HepG2 (cell line): ENCODE data around the gene ATP11A. TPM values are rescaled to one million over a fixed set of nuclear protein-coding genes. Genes with fewer than 3 reads are reported as not detected.

Source experiments
- AGO2 ChIP-seq: fragments of 200-400 bp; formaldehyde crosslinking; optimal IDR thresholded peaks from 2 replicates; pipeline ENCODE3; 2017; ENCODE audit warnings: mild to moderate bottlenecking, low read depth, low read length, moderate library complexity
- ERF ChIP-seq: IDR thresholded peaks from 2 replicates; pipeline ENCODE4 v1.6.1; 2018; ENCODE audit warnings: missing biosample characterization, missing genetic modification reagents
- ETV5 ChIP-seq: IDR thresholded peaks from 2 replicates; pipeline ENCODE4 v1.6.1; 2018; ENCODE audit warnings: missing biosample characterization, missing genetic modification reagents, inconsistent platforms, borderline replicate concordance
- GATAD2A ChIP-seq: IDR thresholded peaks from 2 replicates; pipeline ENCODE4 v1.6.1; 2016
- GLI4 ChIP-seq: sonication (generic); formaldehyde crosslinking; IDR thresholded peaks from 2 replicates; pipeline ENCODE4 v1.5.1; 2020; ENCODE audit warnings: missing genetic modification reagents, mild to moderate bottlenecking, moderate library complexity, borderline replicate concordance
- MLLT10 ChIP-seq: sonication (generic); formaldehyde crosslinking; IDR thresholded peaks from 2 replicates; pipeline ENCODE4 v1.4.0; 2020; ENCODE audit warnings: missing genetic modification reagents
- PBX2 ChIP-seq: IDR thresholded peaks from 2 replicates; pipeline ENCODE4 v1.6.1; 2016; ENCODE audit warnings: control low read depth
- PHF21A ChIP-seq: sonication (generic); formaldehyde crosslinking; IDR thresholded peaks from 2 replicates; pipeline ENCODE4 v1.5.0; 2020; ENCODE audit warnings: mild to moderate bottlenecking, missing genetic modification reagents
- PHF5A ChIP-seq: IDR thresholded peaks from one replicate; pipeline ENCODE4 v1.6.1; 2018; ENCODE audit warnings: low read depth, missing genetic modification reagents; ENCODE audit not compliant: unreplicated experiment
- RCOR2 ChIP-seq: IDR thresholded peaks from 2 replicates; pipeline ENCODE4 v1.6.1; 2016; ENCODE audit warnings: missing biosample characterization, missing genetic modification reagents
- RFXAP ChIP-seq: sonication (generic); formaldehyde crosslinking; IDR thresholded peaks from 2 replicates; pipeline ENCODE4 v1.4.0; 2020; ENCODE audit warnings: missing genetic modification reagents, borderline replicate concordance
- RORA ChIP-seq: sonication (generic); formaldehyde crosslinking; IDR thresholded peaks from 2 replicates; pipeline ENCODE4 v1.5.0; 2020; ENCODE audit warnings: mild to moderate bottlenecking, missing genetic modification reagents, moderate library complexity
- RXRA ChIP-seq: sonication (generic); formaldehyde crosslinking; IDR thresholded peaks from 2 replicates; pipeline ENCODE4 v1.5.1; 2020; ENCODE audit warnings: missing genetic modification reagents
- RXRB ChIP-seq: IDR thresholded peaks from 2 replicates; pipeline ENCODE4 v1.6.1; 2016; ENCODE audit warnings: borderline replicate concordance, missing genetic modification reagents, missing compliant biosample characterization
- SNRNP70 ChIP-seq: fragments of 200-400 bp; formaldehyde crosslinking; IDR thresholded peaks from 2 replicates; pipeline ENCODE4 v1.6.1; 2017; ENCODE audit warnings: mild to moderate bottlenecking, low read depth, low read length, moderate library complexity
- SOX5 ChIP-seq: IDR thresholded peaks from 2 replicates; pipeline ENCODE4 v1.6.1; 2016; ENCODE audit warnings: borderline replicate concordance
- SP5 ChIP-seq: IDR thresholded peaks from 2 replicates; pipeline ENCODE4 v1.6.1; 2016; ENCODE audit warnings: low read depth, borderline replicate concordance
- SRSF4 ChIP-seq: fragments of 200-400 bp; formaldehyde crosslinking; IDR thresholded peaks from one replicate; pipeline ENCODE4 v1.6.1; 2018; ENCODE audit warnings: mild to moderate bottlenecking, low read depth, low read length, moderate library complexity; ENCODE audit not compliant: poor library complexity, severe bottlenecking
- TFAP4 ChIP-seq: sonication (generic); IDR thresholded peaks from 2 replicates; pipeline ENCODE4 v1.6.1; 2016; ENCODE audit warnings: low read depth, borderline replicate concordance
- ZBTB42 ChIP-seq: sonication (generic); formaldehyde crosslinking; IDR thresholded peaks from 2 replicates; pipeline ENCODE4 v1.5.0; 2020; ENCODE audit warnings: mild to moderate bottlenecking, missing genetic modification reagents
- ZFP37 ChIP-seq: sonication (generic); formaldehyde crosslinking; IDR thresholded peaks from 2 replicates; pipeline ENCODE4 v1.4.0; 2020; ENCODE audit warnings: missing genetic modification reagents, borderline replicate concordance
- ZFP82 ChIP-seq: sonication (generic); formaldehyde crosslinking; IDR thresholded peaks from 2 replicates; pipeline ENCODE4 v1.5.1; 2020; ENCODE audit warnings: mild to moderate bottlenecking, missing genetic modification reagents, borderline replicate concordance
- ZMYM3 ChIP-seq: sonication (generic); formaldehyde crosslinking; IDR thresholded peaks from 2 replicates; pipeline ENCODE4 v1.5.1; 2020; ENCODE audit warnings: mild to moderate bottlenecking, missing genetic modification reagents
- ZNF34 ChIP-seq: sonication (generic); formaldehyde crosslinking; IDR thresholded peaks from 2 replicates; pipeline ENCODE4 v1.4.0; 2020; ENCODE audit warnings: mild to moderate bottlenecking, missing genetic modification reagents, borderline replicate concordance
- ZNF512 ChIP-seq: sonication (generic); formaldehyde crosslinking; IDR thresholded peaks from 2 replicates; pipeline ENCODE4 v1.4.0; 2020; ENCODE audit warnings: mild to moderate bottlenecking, missing genetic modification reagents
- ZNF644 ChIP-seq: IDR thresholded peaks from 2 replicates; pipeline ENCODE4 v1.6.1; 2016; ENCODE audit warnings: low read depth
- ZNF7 ChIP-seq: IDR thresholded peaks from 2 replicates; pipeline ENCODE4 v1.6.1; 2016; ENCODE audit warnings: missing biosample characterization, missing genetic modification reagents
- polyA plus RNA-seq, 8 experiments: library from polyadenylated mRNA; depleted of rRNA in 3 of 8; stranded (reverse) in 7 of 8; unstranded in 1 of 8; fragments of >200 nt; fragmentation: Illumina TruSeq in 4 of 8; extraction: Trizol in 4 of 8; gene quantifications; 2 replicates each; pipeline versions ENCODE4 v1.2.1 to v1.2.3, GENCODE V29; 2011 to 2016; ENCODE audit warnings: low read depth in 4 of 8, missing spikeins in 1 of 8, mixed read lengths in 1 of 8; ENCODE audit not compliant: insufficient read depth in 1 of 8
- total RNA-seq, 5 experiments: library from RNA; depleted of rRNA; stranded (reverse); fragments of >200 nt; fragmentation: Illumina TruSeq; extraction: Trizol; gene quantifications; 2 replicates each; pipeline ENCODE4 v1.2.3, GENCODE V29; 2016; ENCODE audit warnings: low read depth in 1 of 5
- TF ChIP-seq, protein P1 (sequence below): IDR thresholded peaks from 2 replicates; pipeline ENCODE4 v1.6.1; 2016; ENCODE audit warnings: low read depth

Gene ATP11A
- total and polyA plus RNA-seq, 2 of the 13 experiments (the other 11 are each of a cell fraction or from before 2014, with no cell fraction given): 18.4 to 20.1 TPM

DNA sequence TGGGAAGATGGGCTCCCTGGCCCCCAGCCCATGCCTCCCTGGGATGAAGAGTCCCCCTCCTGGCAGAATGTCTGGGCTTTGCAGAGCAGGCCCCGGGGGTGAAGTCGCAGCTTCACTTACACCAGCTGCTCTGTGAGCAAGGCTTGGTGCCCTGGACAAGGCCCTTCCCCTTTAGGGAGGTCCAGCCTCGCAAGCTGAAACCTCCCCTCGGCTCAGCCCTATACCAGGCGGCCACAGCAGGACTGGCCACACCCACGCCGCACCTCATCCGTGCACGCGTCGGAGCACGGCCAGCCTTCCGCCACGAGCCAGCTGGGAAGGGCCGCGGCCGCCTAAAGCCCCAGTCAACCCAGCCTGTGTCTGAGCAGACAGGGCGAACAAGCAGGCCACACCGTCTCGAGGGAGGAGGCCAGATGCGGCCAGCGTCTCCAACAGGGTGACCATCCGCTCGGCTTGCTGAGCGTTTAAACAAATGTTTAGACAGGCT lies 196.0 kb downstream of the ATP11A start (continued):
- TF ChIP-seq, protein P1, sequence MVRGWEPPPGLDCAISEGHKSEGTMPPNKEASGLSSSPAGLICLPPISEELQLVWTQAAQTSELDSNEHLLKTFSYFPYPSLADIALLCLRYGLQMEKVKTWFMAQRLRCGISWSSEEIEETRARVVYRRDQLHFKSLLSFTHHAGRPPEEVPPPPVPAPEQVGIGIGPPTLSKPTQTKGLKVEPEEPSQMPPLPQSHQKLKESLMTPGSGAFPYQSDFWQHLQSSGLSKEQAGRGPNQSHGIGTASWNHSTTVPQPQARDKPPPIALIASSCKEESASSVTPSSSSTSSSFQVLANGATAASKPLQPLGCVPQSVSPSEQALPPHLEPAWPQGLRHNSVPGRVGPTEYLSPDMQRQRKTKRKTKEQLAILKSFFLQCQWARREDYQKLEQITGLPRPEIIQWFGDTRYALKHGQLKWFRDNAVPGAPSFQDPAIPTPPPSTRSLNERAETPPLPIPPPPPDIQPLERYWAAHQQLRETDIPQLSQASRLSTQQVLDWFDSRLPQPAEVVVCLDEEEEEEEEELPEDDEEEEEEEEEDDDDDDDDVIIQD: no peak
- no peak for TF ChIP-seq ZFP37
- TF ChIP-seq SP5 (CRISPR knock-in tag): peak; percentile 44; the same call in 1 of the 2 replicates
- TF ChIP-seq TFAP4: peak; percentile 74; the same call in 1 of the 2 replicates
- TF ChIP-seq RCOR2 (CRISPR knock-in tag): no peak
- no peak for TF ChIP-seq MLLT10
- TF ChIP-seq GLI4 (CRISPR knock-in tag): 0 out of 2 replicates have a peak, but pooled peaks have one; percentile 34
- TF ChIP-seq SRSF4: no peak
- TF ChIP-seq ZFP82 (CRISPR knock-in tag): no peak
- TF ChIP-seq AGO2: peak; percentile 99
- TF ChIP-seq ZNF7 (CRISPR knock-in tag): no peak
- no peak for TF ChIP-seq ZNF512 (CRISPR knock-in tag)
- 0 out of 2 replicates have a peak, but pooled peaks have one; percentile 23 for TF ChIP-seq ZMYM3 (CRISPR knock-in tag)
- TF ChIP-seq PHF5A: no peak
- TF ChIP-seq ZNF34 (CRISPR knock-in tag): no peak
- peak; percentile 30; the same call in 1 of the 2 replicates for TF ChIP-seq GATAD2A (CRISPR knock-in tag)
- peak; percentile 36 for TF ChIP-seq SOX5 (CRISPR knock-in tag)
- peak; percentile 37 for TF ChIP-seq RXRA (CRISPR knock-in tag)
- TF ChIP-seq ZNF644 (CRISPR knock-in tag): no peak
- peak; percentile 39; the same call in 1 of the 2 replicates for TF ChIP-seq ERF (CRISPR knock-in tag)
- TF ChIP-seq RORA (CRISPR knock-in tag): no peak
- peak; percentile 53; the same call in 1 of the 2 replicates for TF ChIP-seq RFXAP (CRISPR knock-in tag)
- TF ChIP-seq RXRB (CRISPR knock-in tag): peak; percentile 19; the same call in 1 of the 2 replicates
- TF ChIP-seq ETV5 (CRISPR knock-in tag): peak; percentile 41; the same call in 1 of the 2 replicates
- no peak for TF ChIP-seq PBX2 (CRISPR knock-in tag)
- TF ChIP-seq ZBTB42 (CRISPR knock-in tag): 0 out of 2 replicates have a peak, but pooled peaks have one; percentile 57
- TF ChIP-seq PHF21A (CRISPR knock-in tag): no peak
- TF ChIP-seq SNRNP70: no peak
